Measurements from ENCODE around the gene EIF2S1.
"Not testable (repeated sequence)": the region's sequence is repeated elsewhere in the genome, so short reads cannot be mapped to it uniquely, and the experiment has no call there.

The EIF2S1 gene

DNA sequence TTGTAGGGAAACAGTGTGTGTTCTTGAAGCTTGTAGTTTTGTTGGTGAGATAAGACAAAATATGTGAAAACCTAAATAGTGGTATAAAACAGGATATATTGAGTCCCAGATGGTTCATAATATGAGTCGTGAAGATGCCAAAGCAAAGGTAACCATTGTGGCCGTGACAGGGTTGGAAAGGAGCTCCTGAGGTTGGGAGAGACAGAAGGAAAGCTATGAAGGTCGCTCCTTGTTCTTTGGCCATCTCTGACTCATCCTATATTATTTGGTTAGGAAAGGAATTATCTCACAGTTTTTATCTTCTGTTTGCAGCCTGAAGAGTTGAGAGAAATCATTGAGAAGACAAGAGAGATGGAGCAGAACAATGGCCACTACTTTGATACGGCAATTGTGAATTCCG is 27.7 kb upstream of the EIF2S1 start:
- FAIRE-seq (no peak), DNase-seq (ENCODE audit: insufficient read length, low spot score) (no peak)
- TF ChIP-seq, protein P1, sequence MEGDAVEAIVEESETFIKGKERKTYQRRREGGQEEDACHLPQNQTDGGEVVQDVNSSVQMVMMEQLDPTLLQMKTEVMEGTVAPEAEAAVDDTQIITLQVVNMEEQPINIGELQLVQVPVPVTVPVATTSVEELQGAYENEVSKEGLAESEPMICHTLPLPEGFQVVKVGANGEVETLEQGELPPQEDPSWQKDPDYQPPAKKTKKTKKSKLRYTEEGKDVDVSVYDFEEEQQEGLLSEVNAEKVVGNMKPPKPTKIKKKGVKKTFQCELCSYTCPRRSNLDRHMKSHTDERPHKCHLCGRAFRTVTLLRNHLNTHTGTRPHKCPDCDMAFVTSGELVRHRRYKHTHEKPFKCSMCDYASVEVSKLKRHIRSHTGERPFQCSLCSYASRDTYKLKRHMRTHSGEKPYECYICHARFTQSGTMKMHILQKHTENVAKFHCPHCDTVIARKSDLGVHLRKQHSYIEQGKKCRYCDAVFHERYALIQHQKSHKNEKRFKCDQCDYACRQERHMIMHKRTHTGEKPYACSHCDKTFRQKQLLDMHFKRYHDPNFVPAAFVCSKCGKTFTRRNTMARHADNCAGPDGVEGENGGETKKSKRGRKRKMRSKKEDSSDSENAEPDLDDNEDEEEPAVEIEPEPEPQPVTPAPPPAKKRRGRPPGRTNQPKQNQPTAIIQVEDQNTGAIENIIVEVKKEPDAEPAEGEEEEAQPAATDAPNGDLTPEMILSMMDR (IDR thresholded peaks at IDR 0.05; ENCODE audit: insufficient read depth, missing control alignments): no peak

DNA sequence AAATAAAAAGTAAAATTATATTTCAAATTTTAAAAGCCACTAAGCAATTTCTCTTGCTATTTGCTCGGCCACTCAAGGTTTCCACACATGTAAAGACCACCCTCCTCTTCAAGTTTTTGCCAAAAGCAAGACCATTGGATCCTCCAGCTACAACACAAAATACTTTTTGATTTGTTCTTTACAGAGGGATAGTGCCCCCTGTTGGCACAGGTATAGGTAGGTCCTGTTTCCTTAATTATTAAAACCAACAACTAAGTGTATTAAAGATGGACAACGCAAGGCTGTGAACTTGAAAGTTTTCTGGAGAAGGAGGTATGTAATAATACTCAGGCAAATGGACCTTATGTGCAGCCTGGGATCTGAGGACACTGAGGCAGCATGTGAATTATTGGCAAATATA is 24.3 kb upstream of the EIF2S1 start:
- TF ChIP-seq, protein P1 (IDR thresholded peaks at IDR 0.05; ENCODE audit: insufficient read depth, missing control alignments): peak; percentile 42
- no peak for DNase-seq (ENCODE audit: insufficient read length, low spot score)
- no peak for FAIRE-seq

DNA sequence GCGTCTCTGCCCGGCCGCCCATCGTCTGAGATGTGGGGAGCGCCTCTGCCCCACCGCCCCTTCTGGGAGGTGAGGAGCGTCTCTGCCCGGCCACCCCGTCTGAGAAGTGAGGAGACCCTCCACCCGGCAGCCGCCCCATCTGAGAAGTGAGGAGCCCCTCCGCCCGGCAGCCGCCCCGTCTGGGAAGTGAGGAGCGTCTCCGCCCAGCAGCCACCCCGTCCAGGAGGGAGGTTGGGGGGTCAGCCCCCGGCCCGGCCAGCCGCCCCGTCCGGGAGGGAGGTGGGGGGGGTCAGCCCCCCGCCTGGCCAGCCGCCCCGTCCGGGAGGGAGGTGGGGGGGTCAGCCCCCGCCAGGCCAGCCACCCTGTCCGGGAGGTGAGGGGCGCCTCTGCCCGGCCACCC is 18.9 kb upstream of the EIF2S1 start:
- not testable (repeated sequence) for FAIRE-seq; DNase-seq (ENCODE audit: insufficient read length, low spot score)

DNA sequence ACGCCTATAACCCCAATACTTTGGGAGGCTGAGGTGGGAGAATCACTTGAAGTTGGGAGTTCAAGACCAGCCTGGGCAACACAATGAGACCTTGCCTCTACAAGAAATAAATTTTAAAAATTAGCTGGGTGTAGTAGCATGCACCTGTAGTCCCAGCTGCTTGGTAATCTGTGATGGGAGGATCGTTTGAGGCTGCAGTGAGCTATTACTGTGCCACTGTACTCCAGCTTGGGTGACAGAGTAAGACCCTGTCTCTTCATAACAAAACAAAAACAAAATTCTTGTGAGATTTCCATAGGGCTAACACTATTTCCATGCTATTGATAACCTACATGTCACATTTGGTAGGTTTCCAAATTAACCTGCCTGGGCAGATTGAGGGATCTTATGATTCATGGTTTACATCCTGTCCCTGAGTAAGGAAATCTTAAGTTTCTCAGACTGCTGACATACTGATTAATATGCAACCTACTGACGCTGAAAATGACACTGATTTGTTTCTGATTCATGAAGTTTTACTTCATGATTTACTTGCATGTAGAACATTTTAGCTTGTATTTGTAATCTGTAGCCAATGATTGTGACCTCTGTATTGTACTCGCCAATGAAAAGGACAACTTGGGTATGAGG is 16.4 kb upstream of the EIF2S1 start:
- TF ChIP-seq, protein P1 (IDR thresholded peaks at IDR 0.05; ENCODE audit: insufficient read depth, missing control alignments): no peak
- FAIRE-seq (no peak), DNase-seq (ENCODE audit: insufficient read length, low spot score) (no peak)

DNA sequence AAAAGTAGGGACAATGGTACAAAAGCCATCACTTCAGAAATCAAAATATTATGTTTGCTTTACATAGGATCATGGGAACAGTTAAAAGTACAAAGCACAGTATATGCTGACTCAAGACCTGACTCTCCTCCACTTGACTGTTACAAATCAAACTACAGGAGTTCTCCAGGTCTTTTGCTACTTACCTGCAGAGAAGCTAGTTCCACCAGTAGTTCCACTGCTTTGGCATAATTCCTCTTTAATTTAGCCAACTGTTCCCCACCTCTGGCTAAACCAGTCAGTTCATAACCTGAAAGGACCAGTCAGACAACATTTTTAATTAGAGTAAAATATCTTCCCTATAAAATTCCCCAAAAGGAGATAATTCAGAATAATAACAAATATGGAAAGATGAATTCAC is 14.5 kb upstream of the EIF2S1 start:
- FAIRE-seq (no peak), DNase-seq (ENCODE audit: insufficient read length, low spot score) (no peak)
- TF ChIP-seq, protein P1 (IDR thresholded peaks at IDR 0.05; ENCODE audit: insufficient read depth, missing control alignments): no peak

DNA sequence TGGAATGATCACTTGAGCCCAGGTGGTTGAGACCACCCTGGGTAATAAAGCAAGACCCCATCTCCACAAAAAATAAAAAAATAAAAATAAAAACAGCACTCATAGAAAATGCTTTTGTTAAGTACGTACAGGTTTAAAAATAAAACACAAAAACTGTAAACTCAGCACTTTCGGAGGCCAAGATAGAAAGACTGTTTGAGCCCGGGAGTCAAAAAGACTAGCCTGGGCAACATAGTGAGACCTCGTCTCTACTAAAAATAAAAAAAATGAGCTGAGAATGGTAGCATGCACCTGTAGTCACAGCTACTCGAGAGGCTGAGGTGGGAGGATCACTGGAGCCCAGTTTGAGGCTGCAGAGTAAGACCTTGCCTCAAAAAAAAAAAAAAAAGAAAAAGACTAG is 8.1 kb upstream of the EIF2S1 start:
- no peak for DNase-seq (ENCODE audit: insufficient read length, low spot score)
- no peak for FAIRE-seq
- TF ChIP-seq, protein P1 (IDR thresholded peaks at IDR 0.05; ENCODE audit: insufficient read depth, missing control alignments): no peak

DNA sequence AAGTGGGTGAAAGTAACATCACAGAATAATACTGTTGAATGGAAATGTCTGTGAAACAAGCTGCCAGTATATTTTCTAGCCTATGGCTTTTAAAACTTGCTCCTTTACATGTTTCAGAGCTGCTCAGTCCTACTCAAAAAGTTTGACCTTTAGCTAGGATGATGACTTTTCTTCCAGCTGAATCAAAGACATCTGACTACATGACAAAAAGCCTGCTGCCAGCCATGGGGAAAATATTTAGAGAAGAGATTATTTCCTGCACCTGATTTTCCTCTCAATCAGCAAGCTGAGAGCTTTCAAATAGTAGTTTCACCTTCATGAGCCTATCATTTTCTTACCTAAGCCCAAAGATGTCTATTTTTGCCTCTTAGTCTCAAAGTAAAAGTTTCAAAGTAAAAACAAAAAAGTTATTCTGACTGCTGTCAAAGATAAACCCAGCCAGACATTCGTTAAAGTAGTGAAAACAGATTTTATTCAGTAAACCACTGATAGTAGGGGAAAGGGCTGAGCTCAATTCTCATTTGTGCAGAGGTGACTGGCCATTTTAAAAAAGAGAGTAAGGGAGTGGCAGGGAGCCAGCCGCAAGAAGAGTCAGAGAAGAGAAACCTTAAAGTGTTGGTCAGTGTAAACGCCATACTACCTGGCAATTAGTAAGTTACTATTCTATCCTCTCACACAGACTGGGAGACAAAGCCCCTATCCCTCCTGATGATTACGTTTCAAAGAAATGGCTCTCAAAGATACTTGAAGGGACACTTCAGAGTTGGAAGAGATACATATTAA is 2.8 kb upstream of the EIF2S1 start:
- DNase-seq (ENCODE audit: insufficient read length, low spot score) (no peak), FAIRE-seq (no peak)
- TF ChIP-seq, protein P1 (IDR thresholded peaks at IDR 0.05; ENCODE audit: insufficient read depth, missing control alignments): no peak
